Activated CD4-positive, alpha-beta T cell treated with anti-CD3 and anti-CD28 coated beads, Interleukin-2, amount 50 U/mL, for 4 hours (primary cell): ENCODE results near the gene STIL.

Experiments used
- DNase-seq, 2 experiments: peaks; one replicate each; pipeline ENCODE4 v3.0.0-alpha.2; 2020

The STIL gene

DNA sequence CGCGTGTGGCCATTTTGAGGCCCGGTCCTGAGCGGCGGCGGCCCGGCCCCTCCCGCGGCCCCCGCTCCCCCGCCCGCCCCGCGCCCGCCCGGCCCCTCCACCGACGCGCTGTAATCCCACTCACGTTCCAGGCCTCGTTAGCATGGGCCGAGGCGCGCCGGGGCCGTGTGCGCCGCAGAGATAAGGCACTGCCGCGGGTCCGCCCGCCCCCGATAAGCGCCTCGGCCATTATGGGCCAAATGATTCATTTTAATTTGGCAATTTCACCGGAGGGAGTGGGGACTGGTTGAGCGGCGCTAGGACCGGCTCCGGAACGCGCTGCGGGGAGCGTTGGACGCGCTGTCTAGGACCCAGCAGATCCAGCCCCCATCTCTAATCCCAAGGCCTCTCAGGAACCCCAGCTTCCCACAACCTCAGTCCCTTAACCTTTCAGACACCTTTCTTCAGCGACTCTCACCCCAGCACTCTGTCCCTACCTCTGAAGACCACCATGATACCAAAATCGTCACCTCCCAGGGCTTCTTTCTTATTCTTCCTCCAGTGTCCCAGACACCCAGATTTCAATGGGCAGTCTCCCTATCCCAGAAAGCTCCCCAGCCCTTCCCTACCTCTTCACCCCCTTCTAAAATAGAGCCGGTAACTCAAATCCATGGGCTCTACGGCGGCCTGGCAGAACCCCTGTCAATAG, 81.6 kb downstream of the STIL start, which contains the start of gene TAL1:
TSS of gene TAL1 (minus strand) at position 39 of the 688 bp plus-strand sequence. CDS start 6,337 bp downstream, outside the sequence.
- no peak for DNase-seq

DNA sequence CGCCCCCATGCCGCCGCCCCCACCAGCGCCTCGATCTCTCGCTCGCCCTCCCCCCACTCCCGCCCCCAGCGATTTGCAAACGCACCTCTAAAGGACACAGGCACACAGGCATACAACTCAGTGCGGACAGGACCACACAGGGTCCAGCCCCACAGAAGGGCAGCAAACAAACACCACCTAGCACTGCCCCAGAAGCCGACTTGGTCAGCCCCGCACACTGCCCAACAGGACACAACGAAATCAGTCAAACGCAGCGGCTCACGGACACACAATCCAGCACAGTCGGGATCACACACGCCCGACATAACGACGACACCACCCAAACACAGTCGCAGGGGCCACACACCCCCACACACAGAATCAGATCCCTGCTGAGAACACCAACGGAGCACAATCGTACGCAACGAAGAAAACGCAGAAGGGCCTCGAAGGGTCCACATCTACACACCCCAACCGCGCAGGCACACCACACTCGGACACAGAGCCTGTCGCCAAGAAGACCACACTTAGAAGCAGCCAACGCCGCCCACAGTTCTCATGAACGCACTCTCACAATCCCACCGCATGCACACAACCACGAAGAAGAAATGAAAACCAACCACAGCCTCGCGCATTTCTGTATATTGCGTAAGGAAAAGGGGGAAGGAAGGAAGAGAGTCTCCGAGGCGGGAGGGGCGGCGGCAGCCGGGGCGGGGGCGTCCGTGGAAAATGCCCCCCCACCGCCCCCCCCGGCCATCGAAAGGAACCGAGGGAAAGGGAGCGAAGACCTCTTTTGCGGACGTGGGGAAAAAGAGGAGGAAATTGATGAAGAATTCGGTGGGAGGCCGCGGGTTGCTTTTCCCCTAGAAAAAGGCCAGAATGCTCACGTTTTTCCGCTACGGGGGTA, 82.4 kb downstream of the STIL start:
- DNase-seq: no peak

DNA sequence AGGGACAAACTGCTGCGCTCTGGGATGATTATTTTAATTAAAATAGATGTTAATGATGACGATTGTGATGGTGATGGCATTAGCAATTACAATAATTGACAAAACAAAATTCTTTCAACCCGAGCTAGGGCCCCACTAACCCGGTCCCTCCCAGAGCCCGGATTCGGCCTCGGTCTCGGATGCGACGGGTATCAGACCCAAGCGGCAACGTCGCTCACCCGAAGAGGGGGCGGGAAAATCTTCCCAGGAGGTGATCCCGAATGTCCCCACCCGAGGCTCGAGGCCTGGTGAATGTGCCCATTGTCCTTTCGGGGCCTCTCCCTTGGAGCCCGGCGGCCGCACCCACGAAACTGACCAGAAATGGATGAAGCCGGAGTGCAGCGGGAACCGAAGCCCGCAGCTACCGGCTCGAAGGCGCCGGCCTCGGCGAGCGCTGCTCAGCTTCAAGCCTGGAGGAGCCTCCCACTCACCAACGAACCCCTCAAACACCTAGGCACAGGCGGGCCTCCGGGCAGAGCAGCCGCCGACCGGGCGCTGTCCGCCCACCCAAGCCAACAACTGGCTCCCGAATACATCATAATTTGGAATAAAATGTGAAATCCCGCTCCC, 83.2 kb downstream of the STIL start:
- DNase-seq: no peak

DNA sequence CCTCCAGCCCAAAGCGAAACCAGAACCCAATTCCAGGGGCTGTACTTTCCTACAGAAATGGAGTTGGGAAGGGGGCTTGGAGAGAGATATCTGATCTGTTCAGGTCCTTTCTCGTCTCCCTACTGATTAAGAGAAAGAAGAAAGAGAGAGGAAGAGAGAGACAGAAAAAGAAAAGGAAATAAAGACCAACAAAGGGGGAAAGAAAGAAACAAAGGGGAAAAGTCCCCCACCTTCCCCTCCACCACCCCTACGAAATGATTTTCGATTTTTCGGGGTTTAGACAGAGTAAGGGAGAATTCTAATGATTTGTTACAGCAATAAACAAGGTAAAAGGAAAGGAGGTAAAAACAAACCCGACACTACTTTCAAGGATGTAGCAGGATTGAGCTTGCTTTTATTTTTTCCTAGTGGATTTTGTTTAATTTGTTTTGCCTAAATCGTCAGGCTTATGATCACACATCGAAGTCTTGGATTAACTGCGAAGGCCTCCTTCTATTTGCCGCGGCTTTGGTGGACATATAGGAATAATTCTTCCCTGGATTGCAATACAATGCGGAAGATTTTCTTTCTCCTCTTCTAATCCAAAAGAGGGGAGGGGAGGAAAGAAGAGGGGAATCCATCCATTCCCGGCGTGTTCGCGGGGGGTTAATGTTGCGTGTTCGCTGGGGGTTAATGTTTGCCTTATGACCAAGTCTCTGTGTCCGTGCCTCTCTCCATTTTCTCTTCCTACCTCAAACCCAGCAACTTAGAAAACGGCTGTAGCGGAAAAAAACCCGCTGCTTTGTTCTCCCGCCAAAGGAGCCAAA, 83.9 kb downstream of the STIL start:
- DNase-seq: no peak

DNA sequence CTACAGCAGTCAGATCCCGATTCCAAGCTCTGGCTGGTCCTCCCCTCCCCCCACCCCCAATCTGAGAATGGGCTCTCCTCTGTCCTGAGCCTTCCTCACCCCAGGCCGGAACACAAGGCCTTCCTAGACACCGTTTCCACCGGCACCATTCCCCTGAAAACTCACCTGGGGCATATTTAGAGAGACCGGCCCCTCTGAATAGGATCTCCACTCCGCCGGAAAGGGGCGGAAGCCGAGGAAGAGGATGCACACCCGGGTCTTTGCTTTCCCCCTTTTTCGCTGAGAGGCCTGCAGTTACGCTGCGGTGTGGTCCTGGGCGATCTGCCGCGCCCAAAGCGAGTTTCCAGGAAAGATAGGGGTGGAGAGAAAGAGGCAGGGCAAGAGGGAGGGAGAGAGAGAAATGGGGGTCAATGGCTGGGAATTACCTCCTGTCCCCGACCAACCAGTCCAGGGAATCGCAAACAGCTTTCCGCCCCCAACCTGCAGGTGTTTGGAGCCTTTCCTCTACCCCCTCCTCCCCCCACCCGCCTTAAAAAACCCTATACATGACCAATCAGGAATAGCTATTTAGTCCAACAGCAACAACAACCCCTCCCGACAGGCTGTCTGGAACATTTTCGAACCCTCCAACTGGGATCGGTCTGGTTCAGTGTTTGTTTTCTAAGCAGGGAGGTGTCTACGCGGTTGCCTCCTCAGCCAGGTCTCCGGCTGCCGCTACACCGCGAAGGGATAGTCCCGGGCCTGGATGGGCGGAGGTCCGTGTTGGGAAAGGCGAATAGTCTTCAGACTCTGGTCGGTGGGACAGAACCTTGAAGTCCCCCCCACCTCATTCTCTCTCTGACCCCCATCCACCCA, 84.7 kb downstream of the STIL start:
- DNase-seq: no peak

DNA sequence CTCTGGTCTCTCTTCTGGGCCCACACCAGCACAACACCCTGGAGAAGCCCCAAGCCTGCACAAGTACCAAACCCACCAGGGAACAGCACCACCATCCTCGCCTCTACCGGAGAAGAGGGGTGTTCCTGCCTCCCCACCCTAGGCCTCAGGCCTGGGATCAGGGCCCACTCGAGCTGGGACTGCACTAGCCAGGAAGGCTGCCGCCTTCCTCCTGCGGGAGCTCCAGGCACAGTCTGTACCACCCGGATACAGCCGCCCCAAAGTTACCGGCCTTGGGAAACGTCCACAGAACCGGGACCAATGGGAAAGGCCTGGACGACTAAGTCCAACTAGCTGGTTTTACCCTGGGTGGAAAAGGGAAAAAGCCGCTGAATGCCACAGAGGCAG, 85.3 kb downstream of the STIL start:
- no peak for DNase-seq

DNA sequence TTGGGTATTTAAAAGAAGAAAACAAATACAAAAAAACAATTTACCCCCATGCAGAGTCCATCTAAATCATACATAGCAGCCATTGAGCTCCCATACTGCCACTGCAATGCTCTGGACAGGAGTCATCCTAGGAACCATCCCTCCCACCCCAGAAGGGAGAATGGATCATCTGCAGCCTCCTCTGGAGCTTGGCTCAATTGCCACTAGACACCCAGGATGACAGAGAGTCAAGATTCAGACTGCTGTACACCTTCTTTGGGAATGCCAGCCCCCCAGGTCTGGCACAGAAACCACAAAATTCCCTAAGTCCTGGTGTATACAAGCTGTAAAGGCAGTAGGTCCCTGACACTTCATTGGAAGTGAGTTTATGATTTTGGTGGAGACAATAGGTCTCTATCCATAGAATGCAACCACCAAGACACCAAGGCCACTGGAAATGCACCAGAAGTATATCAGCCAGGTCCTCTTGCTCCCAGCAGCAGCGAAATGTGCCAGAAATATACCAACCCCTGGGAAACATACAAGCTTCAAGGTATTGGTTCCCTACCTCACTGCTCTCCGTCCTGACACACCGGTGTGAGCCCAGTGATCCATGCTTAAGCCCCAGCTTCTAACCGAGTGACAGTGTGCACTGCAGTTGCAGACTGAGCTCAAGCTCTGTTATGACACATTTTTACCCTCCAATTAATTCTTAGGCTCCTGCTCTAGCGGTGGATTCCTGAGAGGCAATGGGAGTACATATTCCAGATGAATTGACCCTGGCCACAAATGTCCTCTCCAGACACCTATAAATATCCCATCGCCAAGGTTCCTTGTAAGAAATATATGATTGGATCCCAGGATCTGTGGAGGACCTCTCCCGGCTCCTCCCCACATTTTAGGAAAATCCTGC, 86.4 kb downstream of the STIL start:
- no peak for DNase-seq

DNA sequence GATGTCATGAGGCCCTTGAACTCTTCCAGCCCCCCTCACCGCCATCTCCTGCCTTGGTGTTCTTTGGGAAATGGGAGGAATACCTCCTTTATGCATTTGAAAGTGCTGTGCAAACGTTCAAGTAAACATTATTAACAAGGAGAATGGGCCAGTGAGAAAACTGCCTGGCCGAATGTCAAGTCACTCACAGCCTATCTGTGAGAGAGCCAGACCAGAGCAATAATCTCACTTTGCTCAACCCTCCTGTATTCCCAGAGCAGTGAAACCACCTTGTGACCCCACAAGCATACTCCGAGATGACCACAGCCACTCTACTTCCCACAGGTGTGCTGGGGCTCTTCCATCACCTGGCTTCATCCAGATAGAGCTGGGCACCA, 87.1 kb downstream of the STIL start:
- DNase-seq: no peak

DNA sequence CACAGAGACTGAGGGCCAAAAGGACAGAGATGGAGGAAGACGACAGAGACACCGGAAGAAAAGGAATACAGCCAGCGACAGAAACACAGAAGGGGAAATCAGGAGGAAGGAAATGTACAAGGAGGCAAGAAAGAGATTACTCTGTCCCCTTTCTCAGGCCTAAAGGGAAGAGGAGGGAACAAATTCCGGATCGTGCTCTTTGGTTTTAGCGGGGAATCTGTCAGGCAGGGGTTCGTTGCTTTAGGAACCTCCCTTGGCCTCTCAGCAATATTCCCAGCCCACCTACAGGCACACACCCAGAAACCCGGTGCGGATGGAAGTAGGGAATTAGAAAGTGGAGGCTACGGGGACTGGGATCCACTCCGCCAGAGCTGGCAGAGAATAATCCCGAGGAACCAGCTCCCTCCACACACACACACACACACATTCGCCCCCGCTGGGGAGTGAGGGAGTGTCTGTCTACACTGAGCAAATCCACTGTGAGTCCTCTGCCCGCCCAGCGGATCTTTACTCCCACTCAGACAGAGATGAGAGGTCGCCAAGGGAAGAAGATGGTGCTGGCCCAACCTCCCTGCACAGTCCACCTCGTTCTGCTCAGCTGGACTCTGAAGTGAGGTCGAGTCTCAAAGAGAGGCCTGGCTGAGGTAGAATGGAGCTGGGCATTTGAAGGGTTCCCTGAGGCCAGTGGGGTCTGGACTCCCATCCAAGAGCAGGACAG, 87.7 kb downstream of the STIL start:
- DNase-seq: no peak

DNA sequence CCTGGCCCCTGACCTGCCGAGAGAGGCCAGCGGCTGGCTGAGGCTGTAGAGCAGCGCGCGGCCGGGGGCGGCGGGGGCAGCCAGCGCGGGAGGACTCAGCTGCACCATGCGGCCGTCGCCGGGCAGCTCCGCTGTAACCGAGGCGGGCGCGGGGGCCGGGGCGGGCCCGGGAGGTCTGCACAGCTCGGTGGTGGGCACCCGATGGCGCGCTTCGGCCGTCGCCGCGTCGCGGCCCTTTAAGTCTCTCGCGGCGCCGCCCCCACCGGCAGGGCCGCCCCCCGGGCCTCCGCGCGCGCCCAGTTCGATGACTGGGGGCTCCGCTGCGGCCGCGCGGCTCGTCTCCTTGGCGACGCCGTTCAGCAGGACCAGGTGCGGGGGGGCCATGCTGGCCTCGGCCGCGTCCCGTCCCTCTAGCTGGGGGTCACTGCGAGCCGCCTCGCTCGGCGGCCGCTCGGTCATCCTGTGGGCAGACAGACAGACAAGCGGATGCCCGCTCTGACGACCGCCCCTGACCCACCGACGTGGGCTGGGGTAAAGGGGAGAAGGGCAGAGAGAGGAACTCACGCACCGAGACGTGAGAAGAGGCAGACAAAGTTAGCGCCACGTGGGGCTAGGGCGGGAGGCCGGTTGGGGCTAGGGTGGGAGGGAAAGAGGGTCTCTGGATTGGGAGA, 88.4 kb downstream of the STIL start:
- no peak for DNase-seq

DNA sequence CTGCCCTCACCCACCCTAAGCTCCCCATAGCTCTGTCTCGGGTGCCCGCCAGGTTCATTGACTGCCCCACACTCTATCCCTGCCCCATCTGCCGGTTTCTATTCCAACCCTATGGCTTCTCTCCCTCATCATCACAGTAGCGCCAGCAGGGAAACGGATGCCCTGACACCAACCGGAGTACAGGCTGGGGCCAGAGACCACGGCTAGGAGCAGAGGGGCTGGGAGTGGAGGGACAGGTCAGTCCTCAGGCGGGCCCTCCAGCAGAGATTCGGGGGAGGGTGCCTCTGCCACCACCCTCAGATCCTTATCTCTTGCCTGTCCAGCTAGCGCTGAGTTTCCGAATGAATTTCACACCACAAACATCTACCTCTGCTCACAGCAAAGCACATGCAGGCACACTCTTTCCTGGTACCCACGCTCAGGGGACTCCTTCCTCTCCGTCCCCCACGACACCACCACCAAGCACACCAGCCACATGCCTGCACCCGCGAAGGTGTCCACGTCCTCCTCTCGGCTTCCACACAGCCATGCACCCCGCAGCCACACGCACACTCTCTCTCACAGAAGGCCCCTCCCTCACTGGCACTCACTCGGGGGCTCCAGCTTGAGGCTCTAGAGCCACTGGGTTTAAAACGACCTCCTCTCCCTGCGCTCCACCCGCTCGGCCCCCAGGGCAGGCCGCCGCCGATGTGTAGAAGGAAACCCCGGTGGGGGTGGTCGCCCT, 89.1 kb downstream of the STIL start:
- DNase-seq: no peak

DNA sequence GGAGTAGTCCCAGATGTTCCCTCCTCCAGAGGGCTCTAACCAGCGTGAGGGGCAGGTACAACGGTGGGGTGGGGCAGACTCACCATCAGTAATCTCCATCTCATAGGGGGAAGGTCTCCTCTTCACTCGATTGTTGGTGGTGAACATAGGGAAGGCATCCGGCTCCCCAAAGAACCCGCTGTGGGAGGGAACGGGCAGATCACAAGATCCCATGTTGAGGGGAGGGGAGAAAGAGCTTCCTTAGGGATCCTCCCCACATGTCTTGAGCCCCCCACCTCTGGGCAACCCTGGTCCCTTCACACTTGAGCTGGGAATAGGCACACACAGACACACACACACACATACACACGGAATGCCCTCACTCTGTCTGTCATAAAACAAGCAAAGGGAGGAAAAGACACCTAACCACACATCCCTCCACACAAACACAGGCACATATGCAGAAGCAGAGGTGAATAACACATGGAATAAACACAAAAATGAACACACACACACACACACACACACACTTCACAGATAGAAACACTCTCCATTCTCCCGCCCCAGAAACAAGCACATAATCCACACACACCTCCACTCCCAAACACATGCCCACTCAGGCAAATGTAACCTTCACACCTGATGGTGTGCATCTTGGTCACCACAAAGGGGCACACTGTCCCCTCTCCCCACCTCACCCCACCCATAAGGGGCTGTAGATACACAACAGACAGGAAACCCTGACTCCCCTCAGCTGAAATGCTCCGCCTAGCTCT, 89.8 kb downstream of the STIL start:
- no peak for DNase-seq

DNA sequence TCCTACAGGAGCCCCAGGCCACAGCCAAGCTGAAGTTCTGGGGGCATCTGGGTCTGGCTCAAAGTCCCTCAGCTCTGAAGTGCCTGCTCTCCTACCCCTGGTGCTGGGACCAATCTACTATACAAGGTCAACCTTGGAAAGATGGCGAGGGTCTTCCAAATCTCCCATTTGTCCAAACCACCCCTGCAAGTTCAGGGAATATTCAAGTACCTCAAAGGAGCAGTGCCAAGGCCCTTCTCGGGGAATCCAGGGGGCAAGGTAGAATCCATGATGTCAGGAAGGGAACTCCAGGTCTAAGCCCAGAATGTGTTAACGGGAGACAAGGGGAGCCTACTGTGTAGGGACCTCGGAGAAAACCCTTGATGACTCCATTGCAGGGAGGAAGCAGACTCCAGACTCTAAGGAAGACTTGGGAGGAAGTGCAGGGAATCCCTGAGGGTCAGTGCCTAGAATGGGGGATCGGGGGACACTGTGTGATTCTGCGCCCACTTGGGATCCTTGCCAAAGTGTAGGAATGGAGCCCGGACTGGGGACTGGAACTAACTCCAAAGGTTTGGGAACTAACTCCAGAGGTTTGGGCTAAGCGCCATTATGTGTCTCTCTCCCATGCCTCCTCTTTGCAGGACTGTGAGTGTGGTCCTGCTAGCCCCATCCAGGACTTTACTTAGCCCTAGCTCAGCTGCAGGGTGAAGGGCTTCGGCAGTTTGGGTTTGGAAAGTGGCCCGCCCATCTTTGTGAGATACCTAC, 90.6 kb downstream of the STIL start:
- DNase-seq: no peak

DNA sequence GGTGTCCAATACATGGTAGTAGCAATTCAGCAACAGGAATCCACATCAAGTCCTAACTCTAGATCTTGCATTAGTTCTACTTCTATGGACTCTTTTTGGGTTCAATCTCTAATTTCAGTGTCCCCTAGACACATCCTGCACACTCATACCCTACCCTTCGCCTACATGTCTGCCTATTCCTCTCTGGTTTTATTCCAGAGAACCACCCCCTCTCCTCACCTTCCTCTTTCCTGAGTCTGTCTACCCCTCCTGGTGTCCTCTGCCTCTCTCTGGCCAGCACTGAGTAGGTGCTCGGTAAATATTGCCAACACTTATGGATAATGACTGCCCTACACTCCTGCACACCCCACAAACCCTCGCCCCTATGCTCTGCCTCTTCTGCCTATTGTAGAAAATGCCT, 91.5 kb downstream of the STIL start:
- DNase-seq: no peak

DNA sequence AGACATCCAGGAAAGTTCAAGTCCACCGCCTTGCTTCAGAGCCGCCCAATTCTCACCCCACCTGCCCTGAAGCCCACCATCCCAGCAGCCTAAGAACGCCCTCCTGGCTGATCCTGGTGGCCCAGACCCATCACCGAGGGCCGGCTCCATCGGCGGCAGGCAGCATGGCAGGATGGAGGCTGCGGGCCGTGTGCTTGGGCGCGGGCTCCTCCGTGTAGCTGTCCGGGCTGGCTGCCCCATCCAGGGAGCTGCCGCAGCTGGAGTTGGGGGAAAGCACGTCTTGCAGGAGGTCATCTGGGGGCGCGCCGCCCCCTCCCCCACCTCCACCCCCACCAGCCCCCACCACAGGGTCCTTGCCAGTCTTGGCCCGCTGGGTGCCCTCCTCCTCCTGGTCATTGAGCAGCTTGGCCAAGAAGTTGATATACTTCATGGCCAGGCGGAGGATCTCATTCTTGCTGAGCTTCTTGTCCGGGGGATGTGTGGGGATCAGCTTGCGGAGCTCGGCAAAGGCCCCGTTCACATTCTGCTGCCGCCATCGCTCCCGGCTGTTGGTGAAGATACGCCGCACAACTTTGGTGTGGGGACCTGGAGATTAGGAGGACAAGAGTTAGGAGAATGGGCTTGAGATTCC, 94.2 kb downstream of the STIL start:
- DNase-seq: no peak

DNA sequence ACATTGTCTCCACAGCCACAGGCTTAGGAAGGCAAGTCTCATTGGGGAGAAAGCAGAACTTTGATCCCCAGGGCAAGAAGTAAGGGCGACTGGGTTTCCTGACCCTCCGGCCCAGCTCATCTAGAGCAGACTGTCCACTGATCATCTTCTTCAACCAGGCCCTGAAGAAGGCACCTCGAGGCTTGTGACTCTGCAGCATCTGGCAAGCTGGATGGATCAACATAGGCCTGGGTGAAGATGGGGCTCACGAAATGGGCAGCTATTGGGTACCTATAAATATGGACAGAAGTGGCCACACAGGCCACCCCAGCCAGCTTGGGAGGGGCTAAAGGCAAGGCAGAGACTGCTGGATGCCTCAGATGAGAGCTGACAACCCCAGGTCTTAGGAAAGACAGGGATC, 94.9 kb downstream of the STIL start:
- DNase-seq: no peak
